Measurements from ENCODE around the gene SOX21. TPM values are rescaled to one million over a fixed set of nuclear protein-coding genes. Genes with fewer than 3 reads are reported as not detected.

SOX21 gene
- total and polyA plus RNA-seq, 2 experiments from 2014 or later: 1.7 to 3.5 TPM

- TF ChIP-seq CTCF (conservative IDR thresholded peaks at IDR 0.05; ENCODE audit: low read depth in 2 of 2) (no peak), ZNF114 (CRISPR knock-in tag; IDR thresholded peaks at IDR 0.05) (no peak), REST (IDR thresholded peaks at IDR 0.05; ENCODE audit: unreplicated experiment) (no peak), STAT1 (IDR thresholded peaks at IDR 0.05; ENCODE audit: unreplicated experiment) (no peak)
Observed at GRCh38 chr13:94673851-94674250, 38.5 kb downstream of the SOX21 start (continued).

GRCh38 chr13:94672400-94672799 lies 39.9 kb downstream of the SOX21 start:
- Mint-ChIP-seq H3K27ac (no peak overlapping the region), H3K4me3 (no peak overlapping the region)
- H2AFZ ChIP-seq: no peak overlapping the region

More at GRCh38 chr13:94672400-94672799, 39.9 kb downstream of the SOX21 start:
- H3K9me2 ChIP-seq (ENCODE audit: insufficient read depth): no peaks in the 10 kb centered on the region
- peaks cover 11% of the 10 kb centered on the region for H3K4me1 ChIP-seq (ENCODE audit: insufficient read depth)
- no peak for ATAC-seq
- no peaks in the 10 kb centered on the region for H3K27me3 ChIP-seq (ENCODE audit: insufficient read depth)
- Mint-ChIP-seq H3K9me3 (no peaks in the 10 kb centered on the region), H3K36me3 (ENCODE audit: low read depth) (no peaks in the 10 kb centered on the region), H3K27me3 (ENCODE audit: insufficient read depth, low read depth, poor library complexity) (no peaks in the 10 kb centered on the region), H3K4me1 (peaks cover 8% of the 10 kb centered on the region; the same call in 2 of the 3 replicates)
- no peaks in the 10 kb centered on the region for H4K20me1 ChIP-seq (replicated peaks; ENCODE audit: insufficient read depth)
- no peak overlapping the region for H3K27ac ChIP-seq (ENCODE audit: low read depth)
- no peaks in the 10 kb centered on the region for H3K36me3 ChIP-seq (ENCODE audit: insufficient read depth)
- no peak overlapping the region for H3K4me2 ChIP-seq
- TF ChIP-seq ZNF331 (CRISPR knock-in tag; IDR thresholded peaks at IDR 0.05; ENCODE audit: low read depth) (no peak), POLR2AphosphoS5 (IDR thresholded peaks at IDR 0.05; ENCODE audit: low read depth) (no peak), CTCF (conservative IDR thresholded peaks at IDR 0.05; ENCODE audit: low read depth in 2 of 2) (no peak), STAT1 (IDR thresholded peaks at IDR 0.05; ENCODE audit: unreplicated experiment) (no peak), ETS1 (IDR thresholded peaks at IDR 0.05) (no peak), NANOG (IDR thresholded peaks at IDR 0.05; ENCODE audit: borderline replicate concordance) (no peak)
- no peaks in the 10 kb centered on the region for H3K79me2 ChIP-seq (replicated peaks; ENCODE audit: insufficient read depth)
- no peaks in the 10 kb centered on the region for H3F3A ChIP-seq (replicated peaks; ENCODE audit: low read depth)
- H3K4me3 ChIP-seq: no peak overlapping the region
- DNase-seq (ENCODE audit: low spot score): no peak

Measured in GM23338 (cell line).